Heart left ventricle (tissue), 13 donors: ENCODE measurements around the gene OR2A14.

Experiments
- CTCF ChIP-seq, 12 donors: fragments of 200-600 bp; sonication (generic) in 4 of 12; IDR thresholded peaks; one replicate each; pipeline versions ENCODE4 v1.5.0 to v1.8.0; 2018 to 2022; ENCODE audit warnings: antibody characterized with exemption in 12 of 12, mild to moderate bottlenecking in 5 of 12
- POLR2A ChIP-seq, 2 donors: fragments of 450-650 bp; IDR thresholded peaks; one replicate each; pipeline ENCODE4 v1.6.1; 2017; ENCODE audit warnings: antibody characterized with exemption in 2 of 2, mild to moderate bottlenecking in 2 of 2, moderate library complexity in 2 of 2
- donor health status: ischemic (EF 13 %, LVEDD 7.1; RV severe dilation, severe dysfunction).
- donor health status: DM: no; HTN: yes; CAD: no.
- donor health status: DM: no; HTN: no; CAD: no.
- donor health status: ischemic (EF 25% LVEDD 6.9; RV normal size, moderate dysfunction).
- donor health status: ischemic (EF 25% LVEDD 5.7; RV mildly dilated, moderate dysfunction).
- donor health status: ischemic (EF 35%, LVEDD 5.7; RV mildly dilated, moderate dysfunction).
- donor health status: nonischemic (EF 11% LVEDD 7.7; RV severe dilation, severe dysfunction).
- donor health status: DM: yes; HTN: yes; CAD: no.
- donor health status: PGD.
- donor health status: ischemic (EF 29% LVEDD 5.4; RV normal size, mild dysfunction).
- donor health status: nonischemic (EF 23%, LVEDD 6.1; RV moderate dilation, normal function).

- TF ChIP-seq CTCF (IDR thresholded peaks at IDR 0.05) = no peak
- TF ChIP-seq POLR2A (IDR thresholded peaks at IDR 0.05) = no peak
These were observed 9.3 kb downstream of the OR2A14 start for GRCh38 chr7:144132262-144132661.
